GM10248 (cell line): Measurements from ENCODE around the gene TMPRSS11E.
A peak's percentile ranks its signal among the peaks of the same experiment; 100 is the strongest.
"Not testable (repeated sequence)": the region's sequence is repeated elsewhere in the genome, so short reads cannot be mapped to it uniquely, and the experiment has no call there.

Experiments
- CTCF ChIA-PET: fragments of 300-600 bp; sonication (Branson Sonifier 250); formaldehyde crosslinking; extraction: SDS; loops from one replicate; lab custom pipeline; 2021; ENCODE audit warnings: antibody characterized with exemption; lab: Yijun Ruan, JAX
- POLR2A ChIA-PET: fragments of 350-650 bp; sonication (Branson Sonifier 250); formaldehyde crosslinking; extraction: SDS; loops from one replicate; lab custom pipeline; 2020; ENCODE audit warnings: antibody characterized with exemption; lab: Yijun Ruan, JAX
- DNase-seq: peaks from one replicate; pipeline ENCODE4 v3.0.0; 2012; ENCODE audit errors: extremely low spot score
- TF ChIP-seq, protein P1 (sequence below): IDR thresholded peaks from 2 replicates; pipeline ENCODE4 v1.5.1; 2012; ENCODE audit warnings: mild to moderate bottlenecking, low read depth; ENCODE audit errors: extremely low read depth, missing control alignments, control extremely low read depth

TMPRSS11E gene

DNA sequence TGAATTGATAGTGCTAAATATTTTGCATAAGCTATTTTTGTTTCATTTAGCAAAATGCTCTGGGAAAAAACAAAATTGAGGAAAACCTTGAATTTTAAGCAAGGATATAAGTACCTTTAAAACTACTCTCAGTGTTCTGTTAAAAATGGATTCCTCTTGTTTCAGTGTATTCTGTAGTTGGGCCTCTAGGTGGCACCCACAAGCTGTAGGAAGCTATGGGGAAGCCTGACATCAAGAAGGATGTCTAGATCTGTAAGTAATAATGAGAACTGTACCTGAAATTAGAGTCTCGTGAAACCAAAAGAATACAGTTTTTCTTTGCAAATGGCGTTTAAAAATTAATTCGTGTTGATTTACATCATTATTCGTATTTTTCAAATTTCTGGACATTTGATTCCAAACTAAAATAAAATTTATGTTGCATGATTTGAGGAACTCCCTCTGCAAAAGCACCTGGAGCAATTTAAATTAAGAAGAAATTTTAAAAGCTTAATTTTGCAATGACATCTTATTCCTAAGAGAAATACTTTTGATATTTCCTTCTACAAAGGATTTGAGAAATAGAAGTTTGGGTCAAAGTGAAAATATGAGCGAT lies 51.2 kb downstream of the TMPRSS11E start:
- ChIA-PET POLR2A (no interaction called here), CTCF (interaction anchor here (0.7 to 3.6 kb wide), 21 partner anchors 10 to 673 kb away, joined by 3 to 16 read pairs (median 4); partner anchors contain the start of gene UGT2B15)
- TF ChIP-seq, protein P1, sequence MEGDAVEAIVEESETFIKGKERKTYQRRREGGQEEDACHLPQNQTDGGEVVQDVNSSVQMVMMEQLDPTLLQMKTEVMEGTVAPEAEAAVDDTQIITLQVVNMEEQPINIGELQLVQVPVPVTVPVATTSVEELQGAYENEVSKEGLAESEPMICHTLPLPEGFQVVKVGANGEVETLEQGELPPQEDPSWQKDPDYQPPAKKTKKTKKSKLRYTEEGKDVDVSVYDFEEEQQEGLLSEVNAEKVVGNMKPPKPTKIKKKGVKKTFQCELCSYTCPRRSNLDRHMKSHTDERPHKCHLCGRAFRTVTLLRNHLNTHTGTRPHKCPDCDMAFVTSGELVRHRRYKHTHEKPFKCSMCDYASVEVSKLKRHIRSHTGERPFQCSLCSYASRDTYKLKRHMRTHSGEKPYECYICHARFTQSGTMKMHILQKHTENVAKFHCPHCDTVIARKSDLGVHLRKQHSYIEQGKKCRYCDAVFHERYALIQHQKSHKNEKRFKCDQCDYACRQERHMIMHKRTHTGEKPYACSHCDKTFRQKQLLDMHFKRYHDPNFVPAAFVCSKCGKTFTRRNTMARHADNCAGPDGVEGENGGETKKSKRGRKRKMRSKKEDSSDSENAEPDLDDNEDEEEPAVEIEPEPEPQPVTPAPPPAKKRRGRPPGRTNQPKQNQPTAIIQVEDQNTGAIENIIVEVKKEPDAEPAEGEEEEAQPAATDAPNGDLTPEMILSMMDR, result peak; percentile 86
- DNase-seq, result peak; percentile 33

DNA sequence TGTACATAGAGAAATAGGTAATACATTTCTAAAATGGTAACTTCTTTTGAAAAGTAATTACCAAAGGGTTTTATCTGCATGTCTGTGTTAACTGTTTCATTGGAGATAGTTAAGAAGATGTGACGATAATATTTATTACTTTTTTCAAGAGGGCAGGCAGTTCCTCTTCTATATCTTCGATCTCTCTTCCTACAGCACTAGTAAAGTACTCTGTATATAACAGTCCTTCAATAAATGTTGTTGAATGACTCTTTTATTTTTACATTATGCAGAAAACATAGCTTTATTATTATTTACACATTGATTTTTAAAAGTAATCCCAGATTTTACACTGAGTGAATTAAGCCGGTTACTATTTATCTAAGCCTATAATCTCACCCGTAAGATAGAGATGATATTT lies 51.8 kb downstream of the TMPRSS11E start:
- DNase-seq, result no peak
- TF ChIP-seq, protein P1, result no peak
- ChIA-PET POLR2A (no interaction called here), CTCF (interaction anchor here (0.7 to 3.6 kb wide), 16 partner anchors 11 to 673 kb away, joined by 3 to 16 read pairs (median 4); partner anchors contain the start of gene UGT2B15)

DNA sequence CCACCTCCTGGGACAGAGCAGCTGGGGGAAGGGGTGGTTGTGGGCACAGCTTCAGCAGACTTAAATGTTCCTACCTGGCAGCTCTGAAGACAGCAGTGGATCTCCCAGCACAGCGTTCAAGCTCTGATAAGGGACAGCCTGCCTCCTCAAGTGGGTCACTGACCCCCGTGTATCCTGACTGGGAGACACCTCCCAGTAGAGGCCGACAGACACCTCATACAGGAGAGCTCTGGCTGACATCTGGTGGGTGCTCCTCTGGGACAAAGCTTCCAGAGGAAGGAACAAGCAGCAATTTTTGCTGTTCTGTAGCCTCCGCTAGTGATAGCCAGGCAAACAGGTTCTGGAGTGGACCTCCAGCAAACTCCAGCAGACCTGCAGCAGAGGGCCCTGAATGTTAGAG lies 56.2 kb downstream of the TMPRSS11E start:
- POLR2A ChIA-PET, DNase-seq: not testable (repeated sequence)
- CTCF ChIA-PET, result interaction anchor here (0.8 to 1.2 kb wide), 2 partner anchors 9 to 124 kb away, joined by 3 read pairs; no protein-coding TSS in a partner anchor

DNA sequence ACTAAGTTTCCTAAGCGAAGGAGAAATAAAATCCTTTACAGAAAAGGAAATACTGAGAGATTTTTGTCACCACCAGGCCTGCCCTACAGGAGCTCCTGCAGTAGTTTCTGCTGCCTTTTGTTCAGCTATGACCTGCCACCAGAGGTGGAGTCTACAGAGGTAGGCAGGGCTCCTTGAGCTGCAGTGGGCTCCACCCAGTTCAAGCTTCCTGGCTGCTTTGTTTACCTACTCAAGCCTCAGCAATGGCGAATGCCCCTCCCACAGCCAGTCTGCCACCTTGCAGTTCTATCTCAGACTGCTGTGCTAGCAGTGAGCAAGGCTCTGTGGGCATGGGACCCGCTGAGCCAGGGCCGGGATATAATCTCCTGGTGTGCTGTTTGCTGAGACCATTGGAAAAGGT lies 57.6 kb downstream of the TMPRSS11E start:
- POLR2A ChIA-PET, DNase-seq, CTCF ChIA-PET: not testable (repeated sequence)

DNA sequence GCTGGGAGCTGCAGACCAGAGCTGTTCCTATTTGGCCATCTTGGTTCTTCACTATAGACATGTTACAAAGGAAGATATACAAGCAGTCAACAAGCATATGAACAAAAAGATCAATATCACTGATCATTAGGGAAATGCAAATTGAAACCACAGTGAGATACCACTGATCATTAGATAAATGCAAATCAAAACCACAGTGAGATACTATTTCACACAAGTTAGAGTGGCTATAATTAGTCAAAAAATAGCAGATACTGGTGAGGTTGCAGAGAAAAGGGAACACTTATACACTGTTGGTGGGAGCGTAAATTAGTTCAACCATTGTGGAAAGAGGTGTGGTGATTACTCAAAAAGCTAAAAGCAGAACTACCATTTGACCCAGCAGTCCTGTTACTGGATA lies 58.2 kb downstream of the TMPRSS11E start:
- CTCF ChIA-PET, DNase-seq, POLR2A ChIA-PET: not testable (repeated sequence)

DNA sequence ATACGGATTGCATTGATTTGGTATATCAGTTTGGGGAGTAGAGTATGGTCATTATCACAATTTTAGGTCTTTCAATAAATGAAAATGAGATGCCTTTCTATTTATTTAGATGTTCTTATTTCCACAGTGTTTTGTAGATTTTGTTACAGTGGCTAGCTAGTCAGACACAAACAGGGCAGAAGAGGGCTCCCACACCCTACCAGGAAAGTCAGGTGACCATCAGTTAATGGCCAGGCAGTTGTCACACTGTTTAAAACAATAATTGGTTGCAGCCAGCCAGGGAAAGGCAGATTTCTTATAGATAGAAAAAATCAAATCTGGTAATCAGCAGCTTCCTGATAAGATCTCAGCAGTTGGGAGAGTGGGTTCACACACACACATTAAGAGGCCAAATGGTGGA lies 71.6 kb downstream of the TMPRSS11E start:
- ChIA-PET POLR2A (no interaction called here), CTCF (no interaction called here)
- DNase-seq, result no peak
- TF ChIP-seq, protein P1, result no peak

DNA sequence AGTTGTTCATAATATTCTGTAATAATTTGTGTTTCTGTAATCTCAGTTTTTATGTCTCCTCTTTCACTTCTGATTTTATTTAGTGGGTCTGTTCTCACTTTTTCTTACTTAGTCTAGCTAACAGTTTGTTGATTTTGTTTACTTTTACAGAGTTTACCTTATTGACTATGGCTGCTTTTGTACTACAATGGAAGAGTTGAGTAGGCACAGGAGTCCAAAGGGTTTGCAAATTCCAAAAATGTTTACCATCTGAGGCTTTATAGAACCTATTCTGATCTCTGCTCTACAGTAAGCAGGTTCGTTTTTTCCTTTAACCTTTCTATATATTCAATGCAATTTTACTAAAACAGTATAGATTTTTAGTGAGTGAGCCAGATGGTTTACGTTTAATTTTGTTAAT lies 73.7 kb downstream of the TMPRSS11E start:
- ChIA-PET CTCF (no interaction called here), POLR2A (no interaction called here)
- no peak for DNase-seq
- TF ChIP-seq, protein P1, result no peak

DNA sequence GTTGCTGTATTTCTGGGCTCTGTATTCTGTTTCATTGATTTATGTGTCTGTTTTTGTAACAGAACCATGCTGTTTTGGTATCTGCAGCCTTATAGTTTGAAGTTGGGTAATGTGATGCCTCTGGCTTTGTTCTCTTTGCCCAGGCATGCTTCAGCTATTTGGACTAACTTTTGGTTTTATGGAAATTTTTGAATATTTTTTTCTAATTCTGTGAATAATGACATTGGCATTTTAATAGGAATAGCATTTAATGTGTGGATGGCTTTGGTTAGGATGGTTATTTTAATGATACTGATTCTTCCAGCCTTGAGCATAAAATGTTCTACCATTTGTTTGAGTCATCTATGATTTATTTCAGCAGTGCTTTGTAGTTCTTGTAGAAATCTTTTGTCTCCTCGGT lies 75.0 kb downstream of the TMPRSS11E start:
- POLR2A ChIA-PET, CTCF ChIA-PET: not testable (repeated sequence)

DNA sequence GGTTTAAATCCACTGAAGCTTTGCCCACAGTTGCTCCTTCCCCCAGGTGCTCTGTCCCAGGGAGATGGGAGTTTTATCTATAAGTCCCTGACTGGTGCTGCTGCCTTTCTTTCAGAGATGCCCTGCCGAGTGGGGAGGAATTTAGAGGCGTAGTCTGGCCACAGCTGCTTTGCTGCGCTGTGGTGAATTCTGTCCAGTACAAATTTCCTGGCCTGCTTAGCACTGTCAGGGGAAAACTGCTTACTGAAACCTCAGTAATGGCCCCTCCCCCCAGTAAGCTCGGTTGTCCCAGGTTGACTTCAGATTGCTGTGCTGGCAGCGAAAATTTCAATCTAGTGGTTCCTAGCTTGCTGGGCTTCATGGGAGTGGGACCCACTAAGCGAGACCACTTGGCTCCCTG lies 88.7 kb downstream of the TMPRSS11E start:
- ChIA-PET POLR2A (no interaction called here), CTCF (no interaction called here)
- TF ChIP-seq, protein P1, result no peak
- no peak for DNase-seq

More for the DNA sequence above, 75.0 kb downstream of the TMPRSS11E start:
- DNase-seq, result not testable (repeated sequence)
